Panc1 (cell line): ENCODE results near the gene MPP7.

Source experiments
- CTCF ChIP-seq: fragments of 450-650 bp; IDR thresholded peaks from 2 replicates; pipeline ENCODE4 v1.5.1; 2017; ENCODE audit warnings: mild to moderate bottlenecking
- REST ChIP-seq, 2 experiments: IDR thresholded peaks; 2 replicates each; pipeline ENCODE4 v1.6.1; 2011 to 2012; ENCODE audit warnings: low read depth in 2 of 2, control low read depth in 1 of 2, low read length in 1 of 2, mild to moderate bottlenecking in 1 of 2, moderate library complexity in 1 of 2; ENCODE audit not compliant: insufficient read depth in 1 of 2
- SIN3A ChIP-seq: IDR thresholded peaks from 2 replicates; pipeline ENCODE4 v1.6.1; 2012; ENCODE audit warnings: low read depth, mild to moderate bottlenecking, low read length, moderate library complexity, borderline replicate concordance; ENCODE audit not compliant: insufficient read depth

- TF ChIP-seq CTCF (no peak), SIN3A (no peak), REST (IDR thresholded peaks at IDR 0.05; ENCODE audit: insufficient read depth in 1 of 2, low read depth in 2 of 2, low read length in 1 of 2) (no peak)
Measured at GRCh38 chr10:28305553-28305952, 2.7 kb upstream of the MPP7 start.
